HG03066 (cell line): ENCODE results near the gene KCNAB2.

ENCODE experiments used
- ATAC-seq: cut with Tn5 transposase; IDR thresholded peaks from one replicate; pipeline ENCODE4 v1.9.1; 2021; ENCODE audit warnings: low read depth; ENCODE audit not compliant: unreplicated experiment

The KCNAB2 gene

DNA sequence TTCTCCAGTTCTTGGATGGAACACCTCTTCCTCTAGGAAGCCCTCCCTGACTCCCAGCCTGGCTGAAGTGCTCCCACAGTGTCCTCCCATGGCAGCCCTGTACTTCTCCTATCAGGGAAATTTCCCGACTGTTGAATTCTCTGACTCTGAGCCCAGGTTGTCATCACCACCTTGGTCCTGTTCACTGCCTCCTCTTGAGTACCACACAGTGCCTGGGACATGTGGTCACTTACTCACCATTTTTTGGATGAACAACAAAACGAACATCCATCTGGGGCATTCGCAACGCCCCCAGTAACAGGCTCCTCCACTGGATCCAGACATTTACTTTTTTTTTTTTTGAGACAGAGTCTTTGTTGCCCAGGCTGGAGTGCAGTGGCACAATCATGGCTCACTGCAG lies 97.0 kb downstream of the KCNAB2 start:
- ATAC-seq, result no peak

DNA sequence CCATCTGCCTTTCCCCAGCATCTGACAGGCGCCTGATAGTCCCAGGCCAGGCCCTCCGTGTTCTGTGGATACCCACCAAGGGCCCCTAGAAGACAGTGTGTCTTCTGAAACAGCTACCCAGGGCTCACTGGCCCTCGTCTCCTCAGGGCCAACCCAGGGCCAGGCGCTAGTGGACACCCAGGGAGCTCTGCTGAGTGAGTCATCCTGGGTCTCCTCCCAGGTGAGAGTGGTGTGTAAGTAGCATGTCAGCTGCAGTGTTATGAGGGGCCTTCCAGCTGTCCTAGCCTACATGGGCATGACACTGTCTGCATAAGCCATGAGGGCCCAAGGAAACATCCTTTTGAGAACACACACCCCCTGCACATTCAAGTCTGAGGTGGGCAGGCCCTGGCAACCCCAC lies 97.7 kb downstream of the KCNAB2 start:
- no peak for ATAC-seq

GRCh38 chr1:6144175-6144574 lies 98.5 kb downstream of the KCNAB2 start:
- no peak for ATAC-seq

DNA sequence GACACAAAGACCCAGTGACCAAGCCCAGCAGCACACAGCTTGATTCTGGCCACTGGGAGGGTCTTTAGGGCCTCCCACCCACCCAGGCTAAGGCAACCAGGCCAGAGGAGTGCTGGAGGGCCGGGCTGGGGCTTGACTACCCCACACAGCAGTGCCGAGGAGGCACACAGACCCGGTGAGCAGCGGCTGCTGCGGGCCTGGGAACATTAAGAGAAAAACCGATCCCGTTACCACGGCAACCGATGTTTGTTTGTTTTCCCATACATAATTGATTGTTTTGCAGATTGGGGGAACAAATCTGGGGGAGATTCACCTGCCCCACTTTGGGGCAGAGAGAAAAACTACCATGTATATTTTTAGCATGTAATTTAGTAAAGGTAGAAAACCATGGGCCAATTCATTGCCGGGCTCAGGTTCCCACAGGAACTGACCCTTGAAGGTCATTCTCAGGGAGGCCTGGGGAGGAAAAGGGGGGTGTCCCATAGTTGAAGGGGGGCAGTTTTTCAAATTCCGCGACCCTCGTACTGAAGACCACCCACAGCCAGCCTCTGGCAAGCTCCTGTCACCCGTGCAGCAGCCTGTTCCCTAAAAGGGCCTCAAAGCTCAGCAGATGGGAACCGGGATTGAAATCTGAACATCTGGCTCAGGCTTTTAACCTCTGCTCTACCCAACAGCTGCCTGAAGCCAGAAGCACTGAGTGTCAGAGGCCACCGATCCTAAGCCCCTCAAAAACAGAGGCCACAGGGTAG lies 99.1 kb downstream of the KCNAB2 start:
- ATAC-seq, result no peak

DNA sequence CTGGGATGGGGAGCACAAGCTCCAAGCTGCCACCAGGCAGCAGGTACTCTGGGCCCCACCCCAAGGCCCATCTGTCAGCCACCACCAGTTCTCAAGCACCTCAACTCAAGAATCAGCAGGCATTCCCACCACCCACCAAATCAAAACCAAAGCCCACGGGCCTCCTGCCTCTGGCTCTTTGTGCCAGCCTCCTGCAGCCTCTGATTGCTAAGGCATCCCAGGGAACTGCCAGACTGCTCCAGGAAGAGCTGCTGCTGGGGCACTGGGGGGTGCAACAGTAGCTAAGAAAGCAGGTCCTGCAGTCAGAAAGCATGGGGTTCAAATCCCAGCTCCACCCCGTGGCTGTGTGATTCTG lies 99.7 kb downstream of the KCNAB2 start:
- ATAC-seq, result no peak

DNA sequence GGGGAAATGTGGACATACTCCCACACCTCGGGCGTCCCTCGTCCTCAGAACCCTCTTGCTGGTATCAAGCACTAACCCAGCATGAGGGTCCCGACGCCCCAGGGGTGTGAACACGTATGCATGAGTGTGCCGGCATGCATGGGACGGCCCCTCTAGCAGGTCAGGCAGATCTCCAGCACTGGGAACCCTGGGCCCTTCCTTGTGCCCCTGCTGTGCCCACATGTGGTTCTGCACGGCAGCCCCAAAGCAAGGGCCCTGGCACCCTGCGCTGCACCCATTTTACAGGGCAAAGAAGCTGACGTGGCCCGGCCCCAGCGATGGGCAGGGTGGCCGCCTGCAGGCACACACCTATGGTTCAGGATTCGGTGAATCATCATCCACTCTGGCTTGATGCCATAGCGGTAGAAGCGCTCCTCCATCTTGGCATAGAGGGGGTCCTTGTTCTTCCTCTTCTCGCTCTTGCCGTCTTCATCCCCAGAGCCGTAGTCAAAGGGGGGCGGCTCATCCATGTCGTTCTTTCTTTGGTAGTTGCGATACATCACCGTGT lies 100.2 kb downstream of the KCNAB2 start:
- ATAC-seq, result no peak

GRCh38 chr1:6148497-6149241 lies 103.0 kb downstream of the KCNAB2 start:
- ATAC-seq, result no peak

DNA sequence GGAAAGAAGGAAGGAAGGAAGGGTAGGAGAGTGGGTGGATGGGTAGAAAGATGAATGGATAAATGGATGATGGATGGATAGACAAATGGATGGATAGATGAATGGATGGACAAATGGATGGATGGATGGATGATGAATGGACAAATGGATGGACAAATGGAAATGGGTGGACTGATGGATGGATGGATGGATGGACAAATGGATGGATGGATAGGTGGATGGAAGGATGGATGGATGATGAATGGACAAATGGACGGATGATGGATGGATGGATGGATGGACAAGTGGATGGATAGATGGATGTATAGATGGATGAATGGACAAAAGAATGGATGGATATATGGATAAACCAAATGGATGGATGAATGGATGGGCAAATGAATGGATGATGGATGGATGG lies 103.9 kb downstream of the KCNAB2 start:
- ATAC-seq, result no peak

DNA sequence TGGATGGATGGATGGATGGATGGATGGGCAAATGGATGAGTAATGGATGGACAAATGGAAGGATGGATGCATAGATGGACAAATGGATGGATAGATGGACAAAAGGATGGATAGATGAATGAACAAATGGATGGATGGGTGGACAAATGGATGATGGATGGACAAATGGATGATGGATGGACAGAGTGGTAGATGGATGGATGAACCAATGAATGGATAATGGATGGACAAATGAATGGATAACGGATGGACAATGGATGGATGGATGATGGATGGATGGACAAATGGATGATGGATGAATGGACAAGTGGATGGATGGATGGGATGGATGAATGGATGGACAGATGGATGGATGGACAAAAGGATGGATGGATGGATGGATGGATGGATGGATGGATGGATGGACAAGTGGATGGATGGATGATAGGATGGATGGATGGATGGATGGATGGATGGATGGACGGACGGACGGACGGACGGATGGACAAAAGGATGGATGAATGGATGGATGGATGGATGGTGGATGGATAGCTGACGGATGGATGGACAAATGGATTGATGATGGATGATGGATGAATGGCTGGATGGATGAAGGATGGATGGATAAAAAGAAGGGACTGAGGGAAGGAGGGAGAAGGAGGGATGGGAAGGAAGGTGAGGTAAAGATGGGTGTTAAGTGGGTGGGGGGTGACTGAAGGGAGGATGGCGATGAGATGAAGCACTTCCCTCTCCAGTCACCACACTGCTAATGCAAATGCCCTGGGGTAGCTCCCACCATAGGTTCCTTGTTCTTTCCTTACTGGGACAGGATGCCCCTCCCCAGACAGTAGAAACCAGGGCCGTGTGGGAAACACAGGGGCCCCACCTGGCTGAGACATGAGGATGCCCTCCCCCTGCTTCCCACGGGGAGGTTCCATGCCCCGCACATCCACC lies 104.6 kb downstream of the KCNAB2 start:
- no peak for ATAC-seq
